Middle frontal gyrus (tissue), 1 donor: ENCODE results near the gene ATP5ME.

Experiments
- DNase-seq: peaks from one replicate; pipeline ENCODE4 v3.0.0-alpha.2; 2015; ENCODE audit warnings: low spot score; ENCODE audit errors: extremely low spot score

ATP5ME gene

DNA sequence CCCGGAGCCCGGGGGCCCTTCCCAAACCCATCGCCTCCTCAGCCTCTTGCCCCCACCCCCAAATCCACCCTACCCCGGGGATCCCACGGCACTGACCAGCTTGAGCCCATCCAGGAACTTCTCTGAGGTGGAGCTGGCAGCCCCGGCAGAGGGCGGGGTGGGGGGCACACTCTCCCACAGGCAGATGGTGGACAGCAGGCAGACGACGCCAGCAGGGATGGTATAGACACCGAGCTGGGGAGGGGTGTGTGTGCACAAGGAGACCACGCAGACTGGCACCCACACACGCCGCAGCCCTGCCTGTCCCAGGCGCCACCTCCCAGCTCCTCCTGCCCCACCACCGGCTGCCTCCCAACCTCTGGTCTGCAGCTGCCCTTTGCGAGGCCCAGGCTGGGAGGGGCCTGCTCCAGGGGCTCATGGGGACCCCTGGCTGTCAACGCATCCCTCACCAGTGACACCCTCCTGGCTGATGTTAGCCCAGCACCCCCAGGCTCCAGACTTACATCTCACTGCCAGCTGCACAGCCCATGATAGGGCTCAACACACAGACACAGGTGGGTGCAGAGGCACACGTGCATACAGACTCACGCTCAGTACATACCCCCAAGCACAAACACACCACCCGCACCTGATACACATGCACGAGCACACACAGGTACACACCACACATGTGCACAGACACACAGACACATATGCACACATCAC is 10.7 kb upstream of the ATP5ME start:
- no peak for DNase-seq

- peak; percentile 56 for DNase-seq
Observed at GRCh38 chr4:683982-684622, 10.0 kb upstream of the ATP5ME start.

DNA sequence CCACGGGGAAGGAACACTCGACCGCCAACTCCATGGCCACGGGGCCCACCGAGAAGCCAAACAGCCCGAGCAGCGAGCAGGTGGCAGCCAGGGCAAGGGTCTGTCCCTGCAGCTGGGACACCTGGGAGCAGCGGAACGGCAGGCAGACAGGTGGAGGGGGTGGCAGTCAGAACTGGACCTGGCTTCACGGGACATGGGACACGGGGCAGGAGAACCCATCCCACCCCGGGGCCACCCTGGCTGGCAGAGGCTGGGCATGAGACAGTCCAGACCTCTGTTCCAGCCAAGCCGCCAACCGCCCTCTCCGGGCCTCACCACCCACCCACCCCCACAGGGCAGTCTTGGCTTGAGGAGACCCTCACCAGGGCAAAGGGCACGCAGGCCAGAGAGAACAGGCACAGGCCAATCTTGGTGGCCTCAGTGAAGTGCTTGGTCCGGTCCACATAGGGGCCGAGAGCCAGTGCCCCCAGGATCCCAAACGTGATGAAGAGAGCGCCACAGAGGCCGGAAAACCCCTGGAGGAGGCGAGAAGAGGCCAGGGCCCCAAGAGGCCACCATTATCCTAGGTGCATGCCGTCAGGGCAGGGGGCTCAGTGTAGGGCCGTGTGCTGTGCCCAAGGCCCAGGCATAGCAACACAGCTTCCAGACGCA is 9.3 kb upstream of the ATP5ME start:
- DNase-seq = no peak

DNA sequence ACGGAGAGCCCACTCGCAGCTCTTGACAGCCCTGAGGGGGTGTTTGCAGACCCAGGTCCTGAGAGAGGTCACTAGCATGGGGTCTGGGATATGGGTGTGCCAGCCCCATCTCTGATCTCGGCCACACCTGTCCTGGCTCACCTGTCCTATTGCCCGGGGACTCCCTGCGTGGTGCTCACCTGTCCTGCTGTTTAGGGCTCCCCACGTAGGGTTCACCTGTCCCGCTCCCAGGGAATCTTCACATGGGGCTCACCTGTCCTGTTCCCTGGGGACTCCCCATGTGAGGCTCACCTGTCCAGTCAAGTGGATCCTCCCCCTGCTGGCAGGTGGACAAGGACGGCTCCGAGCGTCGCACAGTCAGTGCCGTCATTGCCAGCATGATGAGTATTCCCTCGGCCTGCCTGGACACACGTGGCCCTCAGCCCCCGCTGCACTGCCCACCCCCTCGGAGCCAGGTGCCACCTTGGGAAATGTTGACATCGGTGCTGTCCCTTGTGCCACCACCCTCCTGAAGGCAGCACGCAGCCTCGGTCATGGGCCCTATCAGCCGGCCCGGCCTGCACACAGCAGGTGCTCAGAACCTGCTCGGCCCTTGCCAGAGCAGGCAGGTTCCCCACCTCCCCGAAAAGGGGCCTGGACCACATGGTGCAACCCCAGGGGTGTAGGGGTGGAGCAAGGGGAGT is 8.6 kb upstream of the ATP5ME start:
- DNase-seq = no peak

DNA sequence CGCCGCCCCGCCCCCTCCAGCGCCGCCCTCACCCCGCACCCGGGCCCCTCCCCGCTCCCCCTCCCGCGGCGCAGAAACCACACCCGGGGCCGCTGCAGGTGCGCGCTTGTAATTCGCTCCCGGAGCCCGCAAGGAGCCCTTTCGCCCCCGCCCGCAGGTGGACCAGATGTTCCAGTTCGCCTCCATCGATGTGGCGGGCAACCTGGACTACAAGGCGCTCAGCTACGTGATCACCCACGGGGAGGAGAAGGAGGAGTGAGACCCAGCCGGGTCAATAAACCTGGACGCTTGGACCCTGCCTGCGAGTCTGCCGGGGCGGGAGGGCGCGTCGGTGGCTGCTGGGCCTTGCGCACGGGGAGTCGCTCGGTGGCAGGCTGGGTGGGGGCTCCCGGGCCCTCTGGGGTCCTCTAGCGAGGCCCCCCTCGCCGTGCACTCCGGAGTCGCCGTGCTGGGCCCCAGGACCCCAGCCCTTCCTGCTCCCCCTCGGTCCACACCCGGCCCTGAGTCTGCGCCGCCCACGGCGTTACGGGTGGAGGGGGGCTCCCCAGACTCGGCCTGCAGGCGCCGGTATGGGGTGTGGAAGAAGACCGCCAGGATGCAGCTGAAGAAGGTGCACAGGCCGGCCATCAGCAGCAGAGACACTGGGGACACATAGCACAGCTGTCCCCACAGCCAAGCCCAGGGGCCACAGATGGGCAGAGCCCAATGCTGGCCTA is 7.8 kb upstream of the ATP5ME start:
- no peak for DNase-seq

- no peak for DNase-seq
Observed at GRCh38 chr4:680928-681645, 7.0 kb upstream of the ATP5ME start.

DNA sequence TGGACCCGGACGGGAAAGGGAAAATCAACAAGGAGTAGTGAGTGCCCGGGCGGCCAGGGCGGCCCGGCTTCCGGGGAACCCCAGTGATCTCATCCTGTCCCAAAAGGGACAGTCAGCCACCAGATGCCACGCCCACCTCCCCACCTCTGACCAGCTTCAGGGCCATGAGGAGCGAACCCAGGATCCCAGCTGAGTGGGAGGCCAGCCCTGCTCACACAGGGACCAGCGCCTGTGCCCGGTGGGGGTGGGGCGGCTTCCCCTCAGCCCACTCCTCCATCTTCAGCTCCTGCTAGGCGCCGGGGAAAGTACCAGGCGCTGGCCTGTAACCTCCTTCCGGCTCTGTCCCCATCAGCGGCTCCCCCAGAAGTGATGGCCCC is 6.5 kb upstream of the ATP5ME start:
- DNase-seq = no peak

DNA sequence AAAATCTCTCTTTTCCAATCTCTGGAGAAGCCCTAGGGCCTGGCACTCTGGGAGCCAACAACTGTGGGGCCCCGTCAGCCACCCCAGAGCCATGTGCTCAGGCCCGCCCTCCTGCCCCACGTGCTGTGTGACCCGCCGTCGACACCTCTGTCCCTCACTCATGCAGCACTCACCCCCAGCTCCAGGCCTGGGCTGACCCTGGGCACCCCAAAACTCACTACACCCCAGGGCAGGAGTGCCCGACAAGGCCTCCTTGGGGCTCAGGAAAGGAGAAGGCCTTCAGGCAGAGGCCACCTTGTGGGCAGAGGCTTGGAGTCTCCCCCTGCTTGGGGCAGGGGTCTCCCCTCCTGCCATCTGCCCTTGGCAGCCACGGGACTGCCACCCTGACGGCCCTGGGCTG is 6.0 kb upstream of the ATP5ME start:
- DNase-seq = no peak

DNA sequence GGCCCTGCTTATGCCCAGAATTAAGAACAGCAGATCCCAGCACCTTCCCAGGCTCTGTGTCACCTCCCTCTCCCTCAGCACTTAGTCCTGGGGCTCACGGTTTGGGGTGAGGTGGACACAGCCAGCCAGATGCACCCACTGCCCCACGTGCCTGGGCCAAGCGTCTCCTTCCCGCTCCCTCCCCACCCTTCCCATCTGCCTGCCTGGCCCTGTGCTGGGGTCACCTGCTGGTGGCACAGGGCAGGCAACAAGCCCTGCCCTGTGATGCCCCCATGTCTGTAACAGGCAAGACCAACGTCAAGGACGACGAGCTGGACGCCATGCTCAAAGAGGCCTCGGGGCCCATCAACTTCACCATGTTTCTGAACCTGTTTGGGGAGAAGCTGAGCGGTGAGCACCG is 5.6 kb upstream of the ATP5ME start:
- no peak for DNase-seq

DNA sequence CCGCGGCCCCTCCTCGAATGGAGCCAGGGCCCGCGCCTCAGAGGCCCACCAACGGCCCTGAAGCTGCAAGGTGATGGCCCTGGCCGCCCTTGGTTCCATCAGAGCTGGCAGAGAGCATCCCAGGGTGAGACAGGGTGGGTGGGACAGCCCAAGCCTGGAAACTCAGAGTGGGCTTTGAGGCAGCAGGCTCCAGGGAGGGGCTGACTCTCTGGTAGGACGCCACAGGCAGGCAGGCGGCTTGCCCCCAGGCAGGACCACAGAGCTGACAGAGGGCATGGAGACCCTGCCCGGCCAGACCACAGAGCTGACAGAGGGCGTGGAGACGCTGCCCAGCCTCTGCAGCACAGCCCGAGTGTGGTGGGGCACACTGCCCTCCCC is 5.0 kb upstream of the ATP5ME start:
- no peak for DNase-seq

DNA sequence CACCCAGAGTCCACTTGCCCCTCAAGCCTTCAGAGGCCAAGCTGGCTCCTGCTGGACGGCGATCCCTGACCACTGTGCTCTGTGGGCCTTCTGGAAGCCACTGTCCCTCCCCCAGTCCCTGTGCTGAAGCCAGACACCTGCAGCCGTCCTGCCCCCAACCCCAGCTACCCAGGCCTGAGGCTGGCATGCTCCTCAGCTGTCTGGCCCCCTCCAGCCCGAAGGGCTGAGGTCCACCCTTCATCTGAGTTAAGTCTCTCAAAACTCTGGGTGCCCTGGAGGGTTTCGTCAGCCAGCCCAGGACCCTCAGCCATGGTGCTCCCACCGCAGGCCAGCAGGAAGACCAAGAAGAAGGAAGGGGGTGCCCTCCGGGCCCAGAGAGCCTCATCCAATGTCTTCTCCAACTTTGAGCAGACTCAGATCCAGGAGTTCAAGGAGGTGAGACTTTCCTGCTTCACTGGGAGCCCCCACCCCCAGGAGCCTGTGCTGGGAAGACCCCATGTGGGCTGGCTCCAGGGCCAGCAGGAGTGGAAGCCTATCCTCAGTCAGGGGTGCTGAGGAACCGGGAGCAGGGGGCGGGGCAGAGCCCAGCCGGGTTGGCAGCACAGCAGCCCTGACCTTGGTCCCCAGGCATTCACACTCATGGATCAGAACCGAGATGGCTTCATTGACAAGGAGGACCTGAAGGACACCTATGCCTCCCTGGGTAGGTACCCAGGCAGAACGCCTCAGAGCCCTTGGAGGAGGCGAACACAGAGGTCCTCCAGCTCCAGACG is 4.4 kb upstream of the ATP5ME start:
- DNase-seq = no peak

DNA sequence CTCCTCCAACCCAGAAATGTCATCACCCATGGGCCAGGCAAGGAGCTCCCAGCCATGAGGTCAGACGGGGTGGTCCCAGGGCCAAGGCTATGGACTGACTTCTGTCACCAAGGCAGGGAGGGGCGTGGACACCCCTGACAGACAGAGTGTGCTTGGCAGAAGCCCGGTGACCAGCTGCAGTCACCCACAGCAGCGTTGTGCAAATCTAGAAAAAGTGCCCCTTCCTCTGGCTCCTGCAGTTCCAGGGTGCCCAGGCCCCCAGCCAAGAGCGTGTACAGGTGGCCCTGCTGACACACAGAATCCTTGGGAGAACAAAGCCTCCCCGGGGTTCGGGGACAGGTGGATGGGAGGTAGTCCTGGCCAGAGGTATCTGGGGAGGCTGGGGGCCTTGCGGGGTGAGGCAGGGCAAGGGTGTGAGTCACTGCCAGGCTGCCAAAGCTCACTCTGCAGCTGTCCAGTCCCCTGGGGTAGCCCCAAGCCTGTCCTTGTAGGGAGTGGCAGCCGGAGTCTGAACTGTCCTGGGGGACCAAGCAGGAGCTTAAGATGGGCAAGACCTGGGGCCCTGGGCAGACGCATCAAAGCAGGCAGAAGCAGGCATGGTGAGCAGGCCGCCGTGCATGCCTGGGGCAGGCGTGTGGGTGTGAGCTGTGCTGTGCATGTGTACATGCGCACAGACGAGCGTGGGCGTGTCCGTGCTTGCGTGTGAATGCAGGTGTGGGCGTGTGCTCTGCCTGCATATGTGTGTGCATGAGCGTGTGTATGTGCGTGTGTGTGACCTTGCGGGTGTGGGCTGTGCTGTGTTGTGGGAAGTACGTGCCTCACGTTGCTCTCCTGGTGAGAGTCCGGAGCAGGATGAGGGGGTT is 3.6 kb upstream of the ATP5ME start:
- no peak for DNase-seq

DNA sequence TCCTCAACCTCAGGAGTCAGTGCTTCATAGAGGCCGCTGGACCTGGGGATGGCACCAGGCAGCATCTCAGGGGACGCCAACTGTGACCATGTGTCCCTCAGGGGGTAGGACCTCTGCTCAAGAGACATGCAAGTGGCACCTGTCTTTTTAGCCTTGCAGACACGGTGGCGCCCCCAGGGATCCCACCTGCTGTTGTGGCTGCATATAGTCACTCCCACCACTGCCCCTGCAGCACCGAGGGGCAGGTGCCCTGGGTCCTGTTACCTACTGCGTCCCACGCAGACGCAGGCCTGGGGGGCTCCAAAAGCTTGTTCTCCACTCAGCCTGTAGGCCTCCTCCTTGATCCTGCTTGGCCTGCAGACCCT is 2.8 kb upstream of the ATP5ME start:
- DNase-seq = no peak

GRCh38 chr4:675980-676870 is 2.1 kb upstream of the ATP5ME start:
- DNase-seq = no peak

DNA sequence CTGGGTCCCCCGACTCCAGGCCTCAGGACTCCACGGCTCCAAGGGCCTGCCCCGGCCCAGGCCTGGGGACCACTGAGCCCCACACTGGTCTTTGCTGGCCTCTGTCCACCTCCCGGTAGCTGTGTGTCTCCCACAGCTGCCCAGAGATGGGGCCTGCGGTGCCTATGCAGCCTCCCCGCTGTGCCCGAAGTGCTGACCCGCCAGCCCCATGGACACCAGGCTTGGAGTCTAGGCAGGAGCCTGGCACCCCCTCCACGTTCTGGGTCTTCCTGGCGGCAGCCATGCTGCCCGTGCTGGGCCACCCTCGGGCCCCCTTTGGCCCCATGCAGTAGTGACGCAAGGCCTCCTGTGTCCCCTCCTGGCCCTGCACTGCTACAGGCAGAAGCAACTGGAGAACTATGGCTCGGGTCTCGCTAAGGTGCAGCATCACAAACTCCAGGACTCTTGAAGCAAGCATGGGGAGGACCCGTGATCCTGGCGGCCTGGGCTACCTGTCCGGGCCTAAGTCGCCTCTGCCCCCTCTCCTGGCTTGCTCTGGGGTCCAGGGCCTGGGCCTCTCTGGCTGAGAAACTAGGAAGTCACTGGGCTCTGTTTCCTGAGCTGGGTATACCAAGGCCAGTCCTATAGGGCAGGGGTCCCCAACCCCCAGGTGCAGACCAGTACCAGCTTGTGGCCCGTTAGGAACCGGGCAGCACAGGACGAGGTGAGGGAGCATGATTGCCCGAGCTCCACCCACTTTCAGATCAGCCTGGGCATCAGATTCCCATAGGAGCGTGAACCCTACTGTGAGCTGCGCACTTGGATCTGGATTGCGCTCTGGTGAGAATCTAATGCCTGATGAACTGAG is 1.2 kb upstream of the ATP5ME start:
- DNase-seq = no peak

- no peak for DNase-seq
Observed at GRCh38 chr4:673349-674091, 556 bp downstream of the ATP5ME start.

DNA sequence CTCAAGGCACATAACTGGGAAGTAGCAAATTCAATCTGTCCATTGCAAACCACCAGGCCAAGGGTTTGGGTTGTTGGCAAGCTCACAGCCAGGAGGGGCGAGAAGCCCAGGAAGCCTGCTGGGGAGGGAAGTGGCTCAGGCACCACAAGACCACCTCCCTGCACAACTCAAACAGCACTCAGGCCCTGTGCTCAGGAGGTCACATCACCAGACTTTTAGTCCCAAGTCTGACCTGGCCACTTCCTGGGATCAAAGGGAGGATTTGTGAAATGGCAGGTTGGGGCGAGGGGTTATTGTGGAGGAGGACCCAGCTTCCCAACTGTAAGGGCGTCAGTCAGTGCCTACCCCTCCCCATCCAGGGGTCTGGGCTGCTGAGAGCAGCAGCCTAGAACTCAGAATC is 2.3 kb downstream of the ATP5ME start:
- no peak for DNase-seq
